GM08714 (cell line): ENCODE results near the gene PRKAG1.
A peak's percentile ranks its signal among the peaks of the same experiment; 100 is the strongest.

ENCODE experiments used
- H3K4me3 ChIP-seq: fragments of 200-500 bp; sonication (Bioruptor generic); 2 replicates; pipeline ENCODE4 v1.5.1; 2014; ENCODE audit warnings: mild to moderate bottlenecking, low read length, inconsistent platforms
- ZNF274 ChIP-seq: IDR thresholded peaks from 2 replicates; pipeline ENCODE4 v1.6.1; 2012; ENCODE audit warnings: mild to moderate bottlenecking, low read depth, low read length

PRKAG1 gene

DNA sequence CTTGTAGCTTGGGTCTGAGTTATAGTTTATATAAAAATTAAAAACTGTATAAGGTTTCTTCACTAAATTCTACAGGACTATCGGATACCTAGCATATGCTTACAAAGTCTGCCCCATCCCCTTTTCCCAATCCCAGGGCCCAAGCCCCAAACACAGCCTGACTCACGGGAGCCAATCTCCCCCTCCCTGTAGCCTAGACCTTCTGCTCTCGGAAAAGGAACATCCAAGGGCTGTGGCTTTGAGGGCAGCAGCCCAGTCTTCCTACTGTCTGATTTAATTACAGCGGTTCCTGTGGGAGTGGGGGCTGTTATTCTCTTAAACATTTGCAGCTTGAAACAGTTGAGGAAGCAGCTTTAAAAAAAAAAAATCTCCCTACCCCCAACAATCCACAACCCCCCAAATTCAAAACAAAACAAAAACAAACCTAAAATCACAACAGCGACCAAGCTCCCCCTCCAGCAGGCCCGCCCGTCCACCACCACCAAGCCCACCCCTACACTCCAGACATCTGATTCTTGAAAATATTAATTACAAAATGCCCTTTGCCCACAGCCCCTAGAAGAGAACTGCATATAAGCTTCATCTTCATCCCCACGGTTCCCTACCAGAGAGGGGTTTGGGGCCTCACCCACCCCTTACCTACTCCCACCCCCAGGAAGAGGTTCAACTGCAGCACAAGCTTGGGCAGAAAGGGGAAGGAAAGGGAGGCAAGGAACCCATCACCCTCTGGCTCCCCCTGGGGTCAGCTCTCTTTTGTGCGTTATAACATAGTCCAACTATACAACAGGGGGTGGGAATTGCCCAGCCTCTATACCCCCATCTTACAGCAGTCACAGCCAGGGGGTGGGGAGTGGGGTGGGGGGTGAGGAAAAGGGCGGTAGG lies 1.1 kb upstream of the PRKAG1 start:
- H3K4me3 ChIP-seq = peak overlapping the region; percentile 82; the same call in 1 of the 2 replicates
- no peak for TF ChIP-seq ZNF274

DNA sequence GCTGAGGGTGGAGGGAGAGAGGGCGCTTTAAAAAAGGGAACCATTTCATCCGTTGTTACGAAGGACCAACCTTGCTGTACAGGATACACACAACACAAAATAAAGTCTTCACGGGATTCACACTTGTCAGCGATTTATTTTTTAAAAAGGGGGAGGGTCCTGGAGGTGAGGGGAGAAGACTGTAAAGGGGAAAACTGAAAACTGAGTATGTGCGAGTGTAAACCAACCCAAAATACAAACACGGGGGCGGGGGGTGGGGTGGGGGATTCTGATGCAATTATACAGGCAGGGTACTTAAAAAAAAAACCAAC lies 499 bp upstream of the PRKAG1 start:
- no peak for TF ChIP-seq ZNF274
- H3K4me3 ChIP-seq = peak overlapping the region; percentile 82

DNA sequence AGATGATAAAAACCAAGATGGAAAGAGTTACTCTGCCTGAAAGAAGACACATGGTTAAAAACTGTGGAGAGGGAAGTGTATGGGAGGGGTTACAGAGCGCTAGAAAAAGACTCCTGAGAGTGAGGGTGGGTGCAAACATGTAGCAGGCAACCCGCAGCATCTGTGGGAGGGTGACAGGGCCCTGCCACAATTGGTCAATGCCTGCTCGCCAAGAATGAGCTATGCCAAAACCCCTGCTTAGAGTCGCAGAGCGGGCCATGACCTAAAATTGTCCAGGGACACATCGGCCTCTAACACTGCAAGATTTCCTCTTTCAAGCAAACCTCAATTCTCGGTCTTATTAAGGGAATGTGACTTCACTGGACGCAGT lies 700 bp downstream of the PRKAG1 start:
- TF ChIP-seq ZNF274 = no peak
- H3K4me3 ChIP-seq = peak overlapping the region; percentile 82

DNA sequence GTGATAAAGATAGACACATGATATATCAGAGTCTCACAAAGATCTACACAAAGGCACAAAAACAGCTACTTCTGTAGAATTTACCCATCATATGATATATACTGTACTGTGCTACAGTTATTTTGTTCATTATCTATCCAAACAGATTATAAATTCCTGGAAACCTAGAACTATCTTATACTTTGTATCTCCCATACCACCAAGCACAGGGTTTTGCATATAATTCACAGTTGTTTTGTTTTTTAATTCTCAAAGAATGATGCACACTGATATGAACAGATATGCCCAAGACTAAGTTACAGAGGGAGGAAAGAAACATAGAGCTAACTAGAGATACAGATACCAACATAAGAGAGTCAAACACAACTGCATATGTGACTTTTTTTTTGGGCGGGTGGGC lies 3.4 kb downstream of the PRKAG1 start:
- no peak overlapping the region for H3K4me3 ChIP-seq

DNA sequence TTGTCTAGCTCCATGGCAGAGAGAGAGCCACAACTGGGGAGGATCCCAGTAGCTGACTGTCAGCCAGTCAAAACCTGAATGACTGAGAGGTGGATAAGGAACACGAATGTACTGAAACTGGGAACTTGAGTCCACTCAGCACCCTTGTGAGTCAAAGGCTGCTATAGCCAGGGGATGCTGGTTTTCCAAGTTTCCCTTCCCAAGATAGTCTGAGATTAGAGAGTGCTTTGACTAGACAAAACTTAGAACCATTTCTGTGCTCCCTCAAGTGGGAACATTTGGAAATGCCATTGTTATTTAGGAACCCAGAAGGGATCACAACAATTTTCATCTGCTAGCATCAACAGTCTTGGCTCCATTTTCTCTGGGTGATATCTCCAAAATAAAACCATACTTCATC lies 4.0 kb downstream of the PRKAG1 start:
- H3K4me3 ChIP-seq = no peak overlapping the region
- no peak for TF ChIP-seq ZNF274

More for the DNA sequence above, 3.4 kb downstream of the PRKAG1 start:
- no peak for TF ChIP-seq ZNF274

DNA sequence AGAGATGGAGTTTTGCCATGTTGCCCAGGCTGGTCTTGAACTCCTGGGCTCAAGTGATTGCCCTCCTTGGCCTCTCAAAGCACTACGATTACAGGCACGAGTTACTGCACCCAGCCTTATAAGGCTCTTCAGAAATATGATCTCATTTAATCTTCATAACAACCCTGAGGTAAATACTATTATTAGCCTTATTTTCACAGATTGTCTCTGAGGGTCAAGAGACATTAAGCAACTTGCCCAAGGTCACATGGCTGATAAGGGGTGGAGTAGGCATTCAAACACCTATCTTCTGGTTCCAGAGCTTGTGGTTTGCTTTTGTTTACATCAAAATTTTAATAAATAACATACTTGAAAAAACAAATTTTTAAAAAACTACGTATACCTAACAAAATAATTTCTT lies 5.1 kb downstream of the PRKAG1 start:
- TF ChIP-seq ZNF274 = no peak
- no peak overlapping the region for H3K4me3 ChIP-seq

DNA sequence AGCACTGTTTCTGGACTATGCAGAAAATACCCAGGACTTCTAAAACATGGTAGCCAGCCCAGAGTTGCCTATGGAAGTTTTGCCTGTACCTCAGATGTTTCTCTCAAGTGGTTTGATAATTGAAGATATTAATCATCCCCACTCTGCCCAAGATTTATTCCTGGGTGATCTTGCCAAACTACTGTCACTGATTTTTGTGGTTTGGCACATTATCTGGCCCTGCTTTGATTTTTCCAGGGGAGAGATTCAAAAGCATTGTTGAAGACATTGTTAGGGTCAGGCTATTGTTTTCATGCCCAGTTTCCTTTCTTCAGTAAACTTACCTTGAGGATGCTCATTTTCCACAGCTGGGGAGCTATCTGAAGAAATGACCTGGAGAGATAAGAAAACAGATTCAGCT lies 5.8 kb downstream of the PRKAG1 start:
- no peak overlapping the region for H3K4me3 ChIP-seq
- no peak for TF ChIP-seq ZNF274

DNA sequence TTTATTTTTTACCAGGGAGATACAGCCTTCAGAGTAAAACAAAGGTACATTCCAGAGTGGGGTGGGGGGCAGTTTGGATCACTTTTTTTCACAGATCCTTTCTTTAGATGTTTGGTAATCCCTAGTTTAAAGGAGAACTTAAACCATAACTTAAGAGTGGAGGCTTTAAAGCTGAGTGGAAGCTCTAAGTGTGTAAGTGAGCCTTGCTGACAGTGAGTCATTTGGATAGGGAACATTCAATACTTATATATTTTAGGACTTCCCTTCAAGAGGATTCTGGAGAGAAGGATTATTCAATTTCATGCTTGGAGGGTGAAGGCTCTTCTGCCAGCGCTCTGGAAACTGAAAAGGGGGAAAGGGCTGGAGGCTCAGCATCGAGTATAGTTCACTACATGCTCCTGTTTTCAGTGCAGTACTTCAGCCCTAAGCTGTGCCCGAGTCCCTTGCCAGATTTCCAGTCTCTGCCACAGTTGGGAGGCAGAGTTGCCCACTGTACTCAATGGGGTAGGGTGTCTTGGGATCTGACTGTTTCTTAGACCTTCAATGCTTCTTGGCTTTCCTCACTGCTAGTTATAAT lies 8.4 kb downstream of the PRKAG1 start:
- TF ChIP-seq ZNF274 = no peak
- no peak overlapping the region for H3K4me3 ChIP-seq

DNA sequence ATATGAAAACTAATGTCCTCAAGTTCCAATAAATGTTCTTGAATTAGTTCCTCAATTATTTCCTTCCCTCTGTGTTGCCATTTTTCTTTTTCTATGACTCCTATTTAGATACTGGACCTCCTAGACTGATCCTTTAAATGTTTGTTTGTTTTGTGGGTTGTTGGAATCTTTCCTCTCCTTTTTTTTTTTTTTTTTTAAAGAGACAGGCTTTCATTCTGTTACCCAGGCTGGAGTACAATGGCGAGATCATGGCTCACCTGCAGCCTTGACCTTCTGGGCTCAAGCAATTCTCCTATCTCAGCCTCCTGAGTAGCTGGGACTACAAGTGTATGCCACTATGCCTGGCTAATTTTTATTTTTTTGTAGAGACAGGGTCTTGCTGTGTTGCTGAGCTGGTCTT lies 9.6 kb downstream of the PRKAG1 start:
- no peak overlapping the region for H3K4me3 ChIP-seq
- no peak for TF ChIP-seq ZNF274

DNA sequence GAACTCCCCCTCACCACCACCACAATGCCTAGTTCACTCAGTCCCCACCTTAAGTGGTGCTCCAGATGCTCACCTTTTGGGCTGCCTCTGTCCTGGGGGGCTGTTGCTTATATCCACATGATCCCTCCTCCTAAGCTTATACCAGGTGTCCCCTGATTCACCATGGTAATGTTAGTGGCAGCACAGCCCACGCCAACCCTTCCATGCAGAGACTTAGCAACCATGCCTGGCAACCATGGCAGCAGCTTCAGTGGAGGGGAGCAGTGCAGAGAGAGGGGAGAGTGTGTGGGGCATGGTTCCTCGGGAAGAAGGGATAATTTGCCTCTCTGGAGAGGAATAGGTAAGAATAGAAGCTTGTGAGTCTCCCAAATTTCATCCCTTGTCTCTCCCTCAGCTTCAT lies 18.2 kb downstream of the PRKAG1 start:
- no peak overlapping the region; the same call in 1 of the 2 replicates for H3K4me3 ChIP-seq
- no peak for TF ChIP-seq ZNF274

DNA sequence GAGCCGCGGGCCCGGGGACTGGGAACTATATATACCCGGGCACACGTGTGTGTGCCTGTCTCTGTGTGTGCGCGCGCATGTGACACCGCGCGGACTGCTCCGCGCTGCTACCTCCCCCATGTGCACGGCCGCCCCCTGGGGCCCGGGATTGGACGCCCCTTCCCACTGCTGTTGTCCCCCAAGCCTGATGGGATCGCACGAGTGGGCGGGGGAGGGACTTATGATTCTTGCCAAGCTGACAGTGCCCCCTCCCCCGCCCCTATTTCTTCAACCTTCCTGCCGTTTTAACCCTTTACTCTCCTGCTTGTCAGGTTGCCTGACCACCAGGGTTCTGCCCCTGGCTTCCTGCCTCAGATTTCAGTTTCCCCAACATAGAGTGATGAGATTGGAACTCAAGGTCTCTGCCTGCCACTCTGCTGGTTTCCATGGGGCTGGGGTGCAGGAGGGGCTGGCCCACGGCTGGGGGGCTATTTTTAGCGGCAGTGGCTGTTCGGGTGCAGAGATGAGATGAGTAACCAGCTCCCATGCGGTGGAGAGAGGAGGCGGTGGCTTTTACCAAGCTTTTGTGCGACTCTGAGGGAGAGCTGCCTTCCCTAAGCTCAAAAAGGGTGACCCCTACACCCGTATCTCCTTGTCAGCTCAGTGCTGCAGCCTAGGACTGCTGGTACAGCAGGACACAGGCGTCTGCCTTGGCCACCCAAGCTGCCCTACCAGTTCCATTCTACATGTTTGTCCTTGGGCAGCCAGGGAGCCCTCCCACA lies 19.0 kb downstream of the PRKAG1 start, which contains the start of gene DDN:
TSS of gene DDN (minus strand) at position 5 of the 761 bp plus-strand sequence. CDS start 88 bp downstream, outside the sequence.
- no peak for TF ChIP-seq ZNF274
- H3K4me3 ChIP-seq = peak within 1 kb of the TSS; percentile 41; the same call in 1 of the 2 replicates

DNA sequence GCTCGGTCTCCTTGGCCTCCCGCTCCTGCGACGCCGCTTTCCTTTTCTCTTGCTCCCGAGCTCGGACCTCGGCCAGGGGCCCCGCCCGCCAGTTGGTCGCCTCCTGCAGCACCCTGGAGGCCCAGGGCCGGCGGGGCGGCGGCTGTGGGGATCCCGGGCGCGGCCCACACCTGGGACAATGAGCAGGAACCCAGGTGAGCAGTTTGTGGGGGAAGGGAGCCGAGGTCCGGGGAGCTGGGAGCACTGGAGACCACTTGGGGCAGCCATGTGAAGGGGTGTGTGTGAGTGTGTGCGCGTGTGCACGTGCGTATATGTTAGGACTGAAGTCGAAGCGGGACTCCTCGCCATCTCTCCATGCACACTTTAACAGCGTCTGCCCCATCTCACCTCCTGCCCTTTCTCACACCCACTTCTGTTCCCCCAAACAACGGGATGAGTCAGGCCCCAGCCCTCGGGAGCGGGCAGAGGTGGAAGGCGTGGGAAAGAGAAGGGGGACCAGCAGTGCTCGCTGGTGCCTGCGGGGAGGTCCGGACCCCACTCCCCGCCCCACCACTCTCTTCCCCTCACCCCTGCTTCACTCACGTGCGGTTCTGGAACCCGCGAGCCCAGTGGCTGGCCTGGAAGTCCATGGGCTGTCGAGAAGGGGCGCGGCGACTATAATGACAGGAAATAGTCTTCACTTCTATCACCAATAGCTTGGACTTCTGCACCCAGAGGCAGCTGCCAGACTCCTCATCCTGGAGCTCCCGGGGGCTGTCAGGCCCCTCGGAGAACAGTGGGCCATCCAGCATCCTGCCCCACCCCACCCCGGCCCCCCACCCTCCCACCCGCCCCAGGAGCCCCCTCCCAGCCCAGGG lies 19.9 kb downstream of the PRKAG1 start:
- H3K4me3 ChIP-seq = peak overlapping the region; percentile 41; the same call in 1 of the 2 replicates
- no peak for TF ChIP-seq ZNF274

DNA sequence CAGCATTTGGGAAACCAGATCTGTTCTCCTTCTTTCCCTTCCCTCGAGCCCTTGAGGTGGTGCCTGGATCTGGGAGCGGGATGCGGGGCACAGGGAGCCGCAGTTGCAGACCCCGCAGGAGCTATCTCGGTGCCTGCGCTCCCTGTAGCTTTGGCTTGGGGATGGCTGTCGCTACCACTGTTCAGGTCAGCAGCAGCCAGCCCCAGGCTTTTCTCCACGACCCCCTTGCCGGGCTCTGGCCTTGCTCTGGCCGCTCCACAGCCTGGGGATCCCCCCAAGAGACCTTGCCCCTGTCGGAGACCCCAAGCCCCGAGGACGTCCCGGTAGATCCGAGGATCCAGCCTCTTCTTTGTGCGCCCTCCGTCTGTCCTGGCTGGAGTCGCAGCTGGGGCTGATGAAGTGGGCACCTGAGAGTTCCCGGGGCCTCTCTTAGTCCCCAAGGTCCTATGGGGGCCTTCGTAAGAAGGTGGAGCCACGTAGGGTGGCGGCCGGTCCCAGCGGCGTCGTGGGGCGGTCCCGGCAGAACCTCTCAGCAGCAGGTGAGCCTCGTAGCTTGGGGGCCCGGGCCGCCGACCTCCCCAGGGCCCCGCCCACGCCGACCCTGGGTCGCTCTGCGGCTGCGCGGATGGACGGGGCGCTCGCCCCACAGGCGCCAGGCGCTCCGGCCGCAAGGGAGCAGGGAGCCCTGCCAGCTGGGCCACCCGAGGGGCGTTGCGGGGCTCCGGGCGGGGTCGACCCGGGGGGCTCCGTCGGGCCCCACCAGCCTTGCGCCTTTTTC lies 20.7 kb downstream of the PRKAG1 start:
- TF ChIP-seq ZNF274 = no peak
- H3K4me3 ChIP-seq = peak overlapping the region; percentile 41; the same call in 1 of the 2 replicates
